H1 (cell line): ENCODE data around the gene TFAP2E.

Experiments
- CEBPB ChIP-seq: IDR thresholded peaks from 2 replicates; pipeline ENCODE4 v1.6.1; 2012; ENCODE audit warnings: low read depth, low read length
- CTCF ChIP-seq, 3 experiments: IDR thresholded peaks; 1 replicate in 2 of 3; 2 replicates in 1 of 3; pipeline versions ENCODE4 v1.5.1 to v1.6.1; 2011; ENCODE audit warnings: low read length in 3 of 3, mild to moderate bottlenecking in 3 of 3, inconsistent platforms in 2 of 3, low read depth in 1 of 3, moderate library complexity in 1 of 3; ENCODE audit not compliant: insufficient read depth in 1 of 3; ENCODE audit errors: control extremely low read depth in 1 of 3
- JUND ChIP-seq: IDR thresholded peaks from 2 replicates; pipeline ENCODE4 v1.6.1; 2011; ENCODE audit warnings: mild to moderate bottlenecking, improper control_type of control experiment, low read length
- MAFK ChIP-seq: IDR thresholded peaks from 2 replicates; pipeline ENCODE4 v1.6.1; 2012; ENCODE audit warnings: low read depth, mild to moderate bottlenecking, improper control_type of control experiment, low read length
- RAD21 ChIP-seq, 2 experiments: IDR thresholded peaks in 1 of 2; conservative IDR thresholded peaks in 1 of 2; 2 replicates each; pipeline ENCODE4 v1.6.1; 2011; ENCODE audit warnings: low read depth in 2 of 2, low read length in 2 of 2, improper control_type of control experiment in 1 of 2, inconsistent platforms in 1 of 2, mild to moderate bottlenecking in 1 of 2, moderate library complexity in 1 of 2
- SIX5 ChIP-seq: IDR thresholded peaks from 2 replicates; pipeline ENCODE4 v1.6.1; 2011; ENCODE audit warnings: mild to moderate bottlenecking, low read depth, low read length
- ZNF274 ChIP-seq: IDR thresholded peaks from 2 replicates; pipeline ENCODE4 v1.7.0; 2012; ENCODE audit warnings: low read length, borderline replicate concordance; ENCODE audit errors: extremely low read depth
- TF ChIP-seq, protein P1 (sequence below): IDR thresholded peaks from 2 replicates; pipeline ENCODE4 v1.6.1; 2011; ENCODE audit warnings: low read depth, mild to moderate bottlenecking, low read length; ENCODE audit not compliant: insufficient read depth
- TF ChIP-seq, protein P2 (sequence below): IDR thresholded peaks from 2 replicates; pipeline ENCODE4 v1.6.1; 2011; ENCODE audit warnings: low read length, improper control_type of control experiment

DNA sequence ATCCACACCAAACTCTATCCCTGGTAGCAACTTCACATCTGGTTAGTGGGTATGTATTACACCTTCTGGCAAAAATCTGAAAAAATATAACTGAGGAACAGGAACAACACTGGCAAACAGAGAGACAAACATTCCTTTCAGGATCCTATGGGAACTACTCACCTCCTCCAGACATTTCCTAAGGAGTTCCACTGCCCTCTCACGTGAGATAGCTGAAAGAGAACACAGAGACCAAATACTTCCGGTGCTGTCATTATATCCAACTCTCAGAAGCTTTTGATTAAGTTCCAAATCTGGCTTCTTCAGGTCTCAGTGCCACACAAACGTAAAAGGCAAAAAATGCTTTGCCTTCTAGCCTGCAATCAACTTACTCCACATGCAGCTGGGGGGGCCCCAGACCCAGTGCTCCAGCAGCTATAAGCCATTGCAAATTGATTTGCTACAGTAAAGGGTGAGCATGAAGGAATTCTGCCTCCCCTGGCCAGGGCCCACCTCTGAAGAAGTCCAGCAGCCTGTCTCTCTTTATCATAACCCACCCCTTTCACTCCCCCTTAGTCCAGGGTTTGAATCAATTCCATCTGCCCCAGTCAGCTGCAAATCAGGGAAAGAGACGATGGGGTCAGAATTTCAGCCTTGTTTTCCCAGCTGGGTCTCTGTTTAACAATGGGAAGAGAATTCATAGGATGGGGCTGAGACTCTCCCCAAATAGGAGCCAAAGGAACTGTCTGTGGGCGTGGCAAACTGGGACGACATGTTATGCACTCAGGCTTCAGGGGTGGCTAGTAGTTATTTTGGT lies 32.2 kb downstream of the TFAP2E start:
- TF ChIP-seq RAD21 (IDR thresholded peaks at IDR 0.05 in 1 of 2, conservative IDR thresholded peaks at IDR 0.05 in 1 of 2; ENCODE audit: low read depth in 2 of 2, low read length in 2 of 2) (no peak), CEBPB (no peak), SIX5 (no peak), CTCF (IDR thresholded peaks at IDR 0.05; ENCODE audit: control extremely low read depth in 1 of 3, insufficient read depth in 1 of 3, low read depth in 1 of 3, low read length in 3 of 3) (no peak), JUND (no peak), ZNF274 (no peak), MAFK (no peak)
- TF ChIP-seq, protein P1, sequence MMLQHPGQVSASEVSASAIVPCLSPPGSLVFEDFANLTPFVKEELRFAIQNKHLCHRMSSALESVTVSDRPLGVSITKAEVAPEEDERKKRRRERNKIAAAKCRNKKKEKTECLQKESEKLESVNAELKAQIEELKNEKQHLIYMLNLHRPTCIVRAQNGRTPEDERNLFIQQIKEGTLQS = no peak
- TF ChIP-seq, protein P2, sequence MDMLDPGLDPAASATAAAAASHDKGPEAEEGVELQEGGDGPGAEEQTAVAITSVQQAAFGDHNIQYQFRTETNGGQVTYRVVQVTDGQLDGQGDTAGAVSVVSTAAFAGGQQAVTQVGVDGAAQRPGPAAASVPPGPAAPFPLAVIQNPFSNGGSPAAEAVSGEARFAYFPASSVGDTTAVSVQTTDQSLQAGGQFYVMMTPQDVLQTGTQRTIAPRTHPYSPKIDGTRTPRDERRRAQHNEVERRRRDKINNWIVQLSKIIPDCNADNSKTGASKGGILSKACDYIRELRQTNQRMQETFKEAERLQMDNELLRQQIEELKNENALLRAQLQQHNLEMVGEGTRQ = no peak
